Measurements from ENCODE around the gene CAPG.

The CAPG gene

GRCh38 chr2:85439025-85439472, 28.9 kb upstream of the CAPG start:
- no peak for FAIRE-seq
- no peak for DNase-seq (ENCODE audit: low spot score)

GRCh38 chr2:85438201-85439024, 28.2 kb upstream of the CAPG start:
- DNase-seq (ENCODE audit: low spot score) = no peak

GRCh38 chr2:85437488-85438200, 27.5 kb upstream of the CAPG start:
- DNase-seq (ENCODE audit: low spot score) (peak; percentile 30), FAIRE-seq (no peak)

More at GRCh38 chr2:85438201-85439024, 28.2 kb upstream of the CAPG start:
- FAIRE-seq = no peak

GRCh38 chr2:85436836-85437487, 26.8 kb upstream of the CAPG start:
- DNase-seq (ENCODE audit: low spot score) (no peak), FAIRE-seq (no peak)

- FAIRE-seq = no peak
- no peak for DNase-seq (ENCODE audit: low spot score)
These were observed 26.0 kb upstream of the CAPG start for GRCh38 chr2:85435981-85436835.

GRCh38 chr2:85435220-85435958, 25.2 kb upstream of the CAPG start:
- FAIRE-seq (peak; percentile 81), DNase-seq (ENCODE audit: low spot score) (peak; percentile 76)

- DNase-seq (ENCODE audit: low spot score) (no peak), FAIRE-seq (no peak)
These were observed 24.5 kb upstream of the CAPG start for GRCh38 chr2:85434696-85435095.

GRCh38 chr2:85433511-85434089, 23.4 kb upstream of the CAPG start:
- FAIRE-seq (no peak), DNase-seq (ENCODE audit: low spot score) (no peak)

- DNase-seq (ENCODE audit: low spot score) = no peak
- no peak for FAIRE-seq
These were observed 21.5 kb upstream of the CAPG start for GRCh38 chr2:85431570-85432205.

GRCh38 chr2:85430752-85431569, 20.8 kb upstream of the CAPG start:
- FAIRE-seq = no peak

GRCh38 chr2:85429924-85430289, 19.7 kb upstream of the CAPG start:
- FAIRE-seq (no peak), DNase-seq (ENCODE audit: low spot score) (no peak)

More at GRCh38 chr2:85430752-85431569, 20.8 kb upstream of the CAPG start:
- DNase-seq (ENCODE audit: low spot score) = no peak

GRCh38 chr2:85429213-85429923, 19.2 kb upstream of the CAPG start:
- no peak for FAIRE-seq
- DNase-seq (ENCODE audit: low spot score) = no peak

GRCh38 chr2:85428343-85428881, 18.2 kb upstream of the CAPG start:
- DNase-seq (ENCODE audit: low spot score) = no peak

GRCh38 chr2:85427300-85427835, 17.2 kb upstream of the CAPG start:
- FAIRE-seq = no peak

More at GRCh38 chr2:85428343-85428881, 18.2 kb upstream of the CAPG start:
- FAIRE-seq = no peak

GRCh38 chr2:85425588-85425987, 15.4 kb upstream of the CAPG start:
- DNase-seq (ENCODE audit: low spot score) = no peak
- no peak for FAIRE-seq

More at GRCh38 chr2:85427300-85427835, 17.2 kb upstream of the CAPG start:
- DNase-seq (ENCODE audit: low spot score) = no peak

- no peak for FAIRE-seq
- no peak for DNase-seq (ENCODE audit: low spot score)
These were observed 13.4 kb upstream of the CAPG start for GRCh38 chr2:85423525-85423924.

- FAIRE-seq = no peak
- no peak for DNase-seq (ENCODE audit: low spot score)
These were observed 11.9 kb upstream of the CAPG start for GRCh38 chr2:85422072-85422457.

All from RCC 7860 (cell line).